GM12878 (cell line): Measurements from ENCODE around the gene DNAH3. TPM values are rescaled to one million over a fixed set of nuclear protein-coding genes. Genes with fewer than 3 reads are reported as not detected.

Experiments used
- ATAC-seq: fragments of 200-7000 bp; cut with Tn5 transposase; 3 replicates; pipeline ENCODE4 v1.9.1; 2020; ENCODE audit warnings: mild to moderate bottlenecking, moderate library complexity
- BruUV-seq: library from RNA; stranded (reverse); fragments of 400-500 nt; replicated peaks from 2 replicates; lab custom pipeline; 2021; lab: Mats Ljungman, UMichigan
- CTCF ChIA-PET: fragments of 300-600 bp; sonication (Branson Sonifier 250); formaldehyde crosslinking; extraction: SDS; loops from one replicate; lab custom pipeline; 2021; ENCODE audit warnings: inconsistent platforms; lab: Yijun Ruan, JAX
- POLR2A ChIA-PET: fragments of 350-600 bp; formaldehyde crosslinking; extraction: SDS; loops from one replicate; lab custom pipeline; 2021; ENCODE audit warnings: inconsistent platforms; lab: Charles Lee
- RAD21 ChIA-PET: fragments of 300-600 bp; sonication (Branson Sonifier 250); formaldehyde crosslinking; loops from one replicate; lab custom pipeline; 2023; ENCODE audit warnings: antibody characterized with exemption; ENCODE audit not compliant: unreplicated experiment; lab: Charles Lee
- SMC1A ChIA-PET: fragments of 300-600 bp; sonication (Branson Sonifier 250); formaldehyde crosslinking; loops from one replicate; lab custom pipeline; 2023; ENCODE audit not compliant: unreplicated experiment, uncharacterized antibody; lab: Charles Lee
- DNase-seq: peaks from one replicate; pipeline ENCODE4 v3.0.0-alpha.2; 2011; ENCODE audit warnings: low read depth, low spot score
- FAIRE-seq: peaks from 3 replicates; lab custom pipeline; 2011; peaks lifted over from hg19 to GRCh38; lab: Jason Lieb, UNC
- H2AFZ ChIP-seq: 2 replicates; pipeline ENCODE4 v1.6.0; 2011; ENCODE audit warnings: low read depth, low read length, control low read depth; ENCODE audit not compliant: control insufficient read depth
- H3K27ac ChIP-seq: 2 replicates; pipeline ENCODE4 v1.5.1; 2011; ENCODE audit warnings: control low read depth; ENCODE audit not compliant: control insufficient read depth, insufficient read depth
- H3K27me3 ChIP-seq, 2 experiments: replicated peaks in 1 of 2; 2 replicates each; pipeline versions ENCODE4 v1.6.0 to v1.6.1; 2011; ENCODE audit warnings: low read length in 1 of 2; ENCODE audit not compliant: control insufficient read depth in 2 of 2, insufficient read depth in 2 of 2
- H3K36me3 ChIP-seq, 2 experiments: 2 replicates each; pipeline ENCODE4 v1.5.1; 2011; ENCODE audit warnings: low read length in 1 of 2; ENCODE audit not compliant: control insufficient read depth in 2 of 2, insufficient read depth in 2 of 2
- H3K4me1 ChIP-seq: 2 replicates; pipeline ENCODE4 v1.6.1; 2011; ENCODE audit warnings: mild to moderate bottlenecking, low read length, moderate library complexity, mixed read lengths; ENCODE audit not compliant: control insufficient read depth, insufficient read depth
- H3K4me2 ChIP-seq: 2 replicates; pipeline ENCODE4 v1.6.0; 2011; ENCODE audit warnings: control low read depth; ENCODE audit not compliant: control insufficient read depth, insufficient read depth
- H3K4me3 ChIP-seq: fragments of 200-600 bp; sonication (generic); 2 replicates; pipeline ENCODE4 v1.5.1; 2016
- H3K79me2 ChIP-seq: 2 replicates; pipeline ENCODE4 v1.6.0; 2011; ENCODE audit warnings: low read length; ENCODE audit not compliant: control insufficient read depth, insufficient read depth
- H3K9ac ChIP-seq: 2 replicates; pipeline ENCODE4 v1.8.0; 2011; ENCODE audit warnings: low read length, control low read depth, mixed read lengths; ENCODE audit not compliant: control insufficient read depth, insufficient read depth
- H3K9me3 ChIP-seq: replicated peaks from 3 replicates; pipeline ENCODE4 v1.5.1; 2011; ENCODE audit warnings: mild to moderate bottlenecking, low read length; ENCODE audit not compliant: control insufficient read depth, insufficient read depth
- H4K20me1 ChIP-seq: 2 replicates; pipeline ENCODE4 v1.6.0; 2011; ENCODE audit not compliant: control insufficient read depth, insufficient read depth
- CBFB ChIP-seq: IDR thresholded peaks from 2 replicates; pipeline ENCODE4 v1.6.1; 2016; ENCODE audit warnings: antibody characterized with exemption, low read depth
- CBX3 ChIP-seq: fragments of 200-600 bp; sonication (generic); IDR thresholded peaks from 2 replicates; pipeline ENCODE4 v1.6.1; 2016; ENCODE audit warnings: low read depth, borderline replicate concordance
- FOS ChIP-seq: IDR thresholded peaks from 3 replicates; pipeline ENCODE4 v1.6.1; 2011; ENCODE audit warnings: borderline replicate concordance; ENCODE audit not compliant: insufficient read length; ENCODE audit errors: extremely low read depth
- HDGF ChIP-seq: fragments of 450-650 bp; IDR thresholded peaks from 2 replicates; pipeline ENCODE4 v1.6.1; 2016; ENCODE audit warnings: antibody characterized with exemption
- MYB ChIP-seq: fragments of 150-350 bp; IDR thresholded peaks from 2 replicates; pipeline ENCODE4 v1.6.1; 2014; ENCODE audit warnings: mild to moderate bottlenecking, low read depth, low read length, borderline replicate concordance
- MYC ChIP-seq: IDR thresholded peaks from 2 replicates; pipeline ENCODE4 v1.6.1; 2011; ENCODE audit warnings: mild to moderate bottlenecking, low read length, moderate library complexity, inconsistent platforms; ENCODE audit not compliant: insufficient read depth, insufficient replicate concordance, insufficient read length, severe bottlenecking
- POLR2A ChIP-seq: IDR thresholded peaks from 2 replicates; pipeline ENCODE4 v1.6.1; 2011; ENCODE audit warnings: low read depth, mild to moderate bottlenecking, low read length
- RB1 ChIP-seq: fragments of 450-650 bp; formaldehyde crosslinking; IDR thresholded peaks from 2 replicates; pipeline ENCODE4 v1.6.1; 2017; ENCODE audit warnings: mild to moderate bottlenecking, borderline replicate concordance
- SMAD1 ChIP-seq: fragments of 450-650 bp; IDR thresholded peaks from 2 replicates; pipeline ENCODE4 v1.6.1; 2018; ENCODE audit warnings: mild to moderate bottlenecking, low read depth; ENCODE audit not compliant: partially characterized antibody
- SUPT20H ChIP-seq: IDR thresholded peaks from 2 replicates; pipeline ENCODE4 v1.6.1; 2011; ENCODE audit warnings: low read depth, mild to moderate bottlenecking, low read length, moderate library complexity, borderline replicate concordance; ENCODE audit not compliant: control insufficient read depth
- SUZ12 ChIP-seq: fragments of 200-600 bp; sonication (generic); IDR thresholded peaks from one replicate; pipeline ENCODE4 v1.6.1; 2018; ENCODE audit warnings: antibody characterized with exemption, mild to moderate bottlenecking; ENCODE audit not compliant: unreplicated experiment
- TBL1XR1 ChIP-seq: IDR thresholded peaks from 2 replicates; pipeline ENCODE4 v1.6.1; 2012; ENCODE audit warnings: low read depth, low read length, improper control_type of control experiment
- WGBS: methylation state at CpG from one replicate; pipeline ENCODE4 v1.1.6; 2016; ENCODE audit warnings: low lambda C conversion rate; ENCODE audit not compliant: insufficient replicate concordance, insufficient coverage; ENCODE audit errors: missing lambda C conversion rate; 5-methylcytosine and 5-hydroxymethylcytosine counted together
- in situ Hi-C: fragments of 300-500 bp; cut with MboI; formaldehyde crosslinking; loops from 9 replicates; pipeline ENCODE4 v1.14.3; 2018; ENCODE audit warnings: mixed read lengths
- intact Hi-C: fragments of 100-400 bp; cut with micrococcal nuclease; formaldehyde crosslinking; loops from one replicate; pipeline ENCODE4 v1.14.2; 2022; ENCODE audit not compliant: unreplicated experiment
- polyA plus RNA-seq, 11 experiments: library from polyadenylated mRNA; depleted of rRNA in 4 of 11; unstranded in 6 of 11; stranded (reverse) in 5 of 11; fragments of >200 nt; fragmentation: Nextera tagmentation in 4 of 11; fragmentation: Illumina TruSeq in 1 of 11; extraction: Ambion mirVana in 4 of 11; extraction: Trizol in 1 of 11; gene quantifications; 1 replicate in 1 of 11; 2 replicates in 10 of 11; pipeline versions ENCODE4 v1.2.1 to v1.2.3, GENCODE V29; 2011 to 2016; ENCODE audit warnings: inconsistent platforms in 2 of 11, missing spikeins in 2 of 11, low read depth in 1 of 11
- total RNA-seq, 4 experiments: library from RNA; depleted of rRNA in 3 of 4; stranded (reverse); fragments of >200 nt in 3 of 4; fragmentation: Illumina TruSeq in 1 of 4; extraction: Trizol in 1 of 4; gene quantifications; 2 replicates each; pipeline versions ENCODE4 v1.2.1 to v1.2.3, GENCODE V29; 2013 to 2021
- TF ChIP-seq, protein P1 (sequence below): IDR thresholded peaks from 2 replicates; pipeline ENCODE4 v1.6.1; 2011; ENCODE audit warnings: mild to moderate bottlenecking, low read depth, low read length, moderate library complexity; ENCODE audit not compliant: insufficient replicate concordance

Gene DNAH3
- total and polyA plus RNA-seq, 10 of the 15 experiments (the other 5 are each of a cell fraction or from before 2014, with no cell fraction given): under 0.01 to 0.04 (median 0.04) TPM; not detected in 5

- no peak overlapping the region for H3K4me3 ChIP-seq
- no peak for TF ChIP-seq HDGF
- TF ChIP-seq RB1: no peak
- TF ChIP-seq SUZ12: no peak
- TF ChIP-seq MYC: no peak
- no peak for TF ChIP-seq SUPT20H
- TF ChIP-seq FOS: no peak
- TF ChIP-seq SMAD1: no peak
- TF ChIP-seq MYB: no peak
- in situ Hi-C loops: no loop called here
- FAIRE-seq: no peak
- no peaks in the 10 kb centered on the region for H3K79me2 ChIP-seq
- H3K27me3 ChIP-seq: no peaks in the 10 kb centered on the region
- no peaks in the 10 kb centered on the region for H3K4me1 ChIP-seq
- CTCF ChIA-PET: no interaction called here
- intact Hi-C loops: no loop called here
- no peak for ATAC-seq
- 44% methylated on average over 5 of the region's 5 CpGs for WGBS
- DNase-seq: no peak
- H2AFZ ChIP-seq: no peak overlapping the region
- no peak overlapping the region for H3K27ac ChIP-seq
- no peak overlapping the region for H3K9ac ChIP-seq
- H4K20me1 ChIP-seq: no peaks in the 10 kb centered on the region
- H3K9me3 ChIP-seq: no peaks in the 10 kb centered on the region
- no peak overlapping the region for H3K4me2 ChIP-seq
- RAD21 ChIA-PET: no interaction called here
- BruUV-seq: no TSS peak
- SMC1A ChIA-PET: interaction anchor here (1.3 kb wide), 1 partner anchor 109 kb away, joined by 6 read pairs; no protein-coding TSS in a partner anchor
- POLR2A ChIA-PET: no interaction called here
- no peaks in the 10 kb centered on the region for H3K36me3 ChIP-seq
Observed at GRCh38 chr16:20987049-20987448, 163.6 kb downstream of the DNAH3 start.

- no peak for FAIRE-seq
- Histone ChIP-seq H3K79me2 (no peaks in the 10 kb centered on the region), H3K4me1 (no peaks in the 10 kb centered on the region), H4K20me1 (no peaks in the 10 kb centered on the region), H3K27ac (no peak overlapping the region), H2AFZ (no peak overlapping the region), H3K9me3 (no peaks in the 10 kb centered on the region), H3K36me3 (no peaks in the 10 kb centered on the region)
- ChIA-PET POLR2A (no interaction called here), RAD21 (no interaction called here)
- in situ Hi-C loops: no loop called here
- BruUV-seq: no TSS peak
- no peak for DNase-seq
- WGBS: 83% methylated on average over 6 of the region's 6 CpGs
- no peak for TF ChIP-seq TBL1XR1
- TF ChIP-seq CBFB: no peak
- no peak for TF ChIP-seq CBX3
- TF ChIP-seq POLR2A: no peak
- TF ChIP-seq, protein P1, sequence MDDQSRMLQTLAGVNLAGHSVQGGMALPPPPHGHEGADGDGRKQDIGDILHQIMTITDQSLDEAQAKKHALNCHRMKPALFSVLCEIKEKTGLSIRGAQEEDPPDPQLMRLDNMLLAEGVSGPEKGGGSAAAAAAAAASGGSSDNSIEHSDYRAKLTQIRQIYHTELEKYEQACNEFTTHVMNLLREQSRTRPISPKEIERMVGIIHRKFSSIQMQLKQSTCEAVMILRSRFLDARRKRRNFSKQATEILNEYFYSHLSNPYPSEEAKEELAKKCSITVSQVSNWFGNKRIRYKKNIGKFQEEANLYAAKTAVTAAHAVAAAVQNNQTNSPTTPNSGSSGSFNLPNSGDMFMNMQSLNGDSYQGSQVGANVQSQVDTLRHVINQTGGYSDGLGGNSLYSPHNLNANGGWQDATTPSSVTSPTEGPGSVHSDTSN: no peak
- TF ChIP-seq, all 136 proteins: peak for 0
- Histone ChIP-seq H3K4me3 (no peak overlapping the region), H3K4me2 (no peak overlapping the region), H3K9ac (no peak overlapping the region), H3K27me3 (no peaks in the 10 kb centered on the region; a peak in 1 of 4 replicates)
- no peak for ATAC-seq
- SMC1A ChIA-PET: interaction anchor here (0.7 to 1.6 kb wide), 2 partner anchors 12 to 998 kb away, joined by 3 to 4 read pairs; no protein-coding TSS in a partner anchor
- intact Hi-C loops: no loop called here
- CTCF ChIA-PET: no interaction called here
Observed at GRCh38 chr16:20984019-20984418, 166.6 kb downstream of the DNAH3 start.
